ENCODE measurements around the gene MALT1. TPM values are rescaled to one million over a fixed set of nuclear protein-coding genes. Genes with fewer than 3 reads are reported as not detected.

Gene MALT1
- total RNA-seq, 1 experiment from 2014 or later = 34.0 TPM

DNA sequence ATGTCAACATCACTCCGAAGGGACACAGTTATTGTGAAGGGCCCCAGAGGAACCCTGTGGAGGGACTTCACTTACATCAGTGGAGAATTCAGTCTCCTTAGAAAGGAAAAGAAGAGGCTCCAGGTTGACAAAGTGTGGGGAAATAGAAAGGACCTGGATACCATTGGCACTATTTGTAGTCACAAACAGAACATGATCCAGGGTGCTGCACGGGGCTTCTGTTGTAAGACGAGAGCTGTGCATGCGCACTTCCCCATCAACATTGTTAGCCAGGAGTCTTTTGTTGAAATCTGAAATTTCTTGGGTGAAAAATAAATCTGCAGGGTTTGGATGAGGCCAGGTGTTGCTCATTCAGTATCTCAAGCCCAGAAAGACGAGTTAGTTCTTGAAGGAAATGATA, 40.0 kb upstream of the MALT1 start:
- Histone ChIP-seq H3K4me1 (ENCODE audit: control insufficient read depth, insufficient read depth, low read length) (0 out of 2 replicates have a peak, but pooled peaks cover 2% of the 10 kb centered on the region), H3K27ac (ENCODE audit: low read length) (no peak overlapping the region), H3K4me3 (ENCODE audit: low read depth in 2 of 2, low read length in 2 of 2) (no peak overlapping the region), H3K36me3 (ENCODE audit: control insufficient read depth, insufficient read depth, low read length) (no peaks in the 10 kb centered on the region), H3K27me3 (ENCODE audit: control insufficient read depth, insufficient read depth, low read length) (no peaks in the 10 kb centered on the region), H3K9me3 (ENCODE audit: control insufficient read depth, insufficient read depth, low read depth, low read length) (no peaks in the 10 kb centered on the region)
- CTCF ChIA-PET = no interaction called here
- intact Hi-C loops (cut with micrococcal nuclease; ENCODE audit: unreplicated experiment) = no loop called here
- no peak for ATAC-seq
- TF ChIP-seq POLR2AphosphoS5 (IDR thresholded peaks at IDR 0.05; ENCODE audit: low read depth, low read length) = no peak
- TF ChIP-seq, protein P1, sequence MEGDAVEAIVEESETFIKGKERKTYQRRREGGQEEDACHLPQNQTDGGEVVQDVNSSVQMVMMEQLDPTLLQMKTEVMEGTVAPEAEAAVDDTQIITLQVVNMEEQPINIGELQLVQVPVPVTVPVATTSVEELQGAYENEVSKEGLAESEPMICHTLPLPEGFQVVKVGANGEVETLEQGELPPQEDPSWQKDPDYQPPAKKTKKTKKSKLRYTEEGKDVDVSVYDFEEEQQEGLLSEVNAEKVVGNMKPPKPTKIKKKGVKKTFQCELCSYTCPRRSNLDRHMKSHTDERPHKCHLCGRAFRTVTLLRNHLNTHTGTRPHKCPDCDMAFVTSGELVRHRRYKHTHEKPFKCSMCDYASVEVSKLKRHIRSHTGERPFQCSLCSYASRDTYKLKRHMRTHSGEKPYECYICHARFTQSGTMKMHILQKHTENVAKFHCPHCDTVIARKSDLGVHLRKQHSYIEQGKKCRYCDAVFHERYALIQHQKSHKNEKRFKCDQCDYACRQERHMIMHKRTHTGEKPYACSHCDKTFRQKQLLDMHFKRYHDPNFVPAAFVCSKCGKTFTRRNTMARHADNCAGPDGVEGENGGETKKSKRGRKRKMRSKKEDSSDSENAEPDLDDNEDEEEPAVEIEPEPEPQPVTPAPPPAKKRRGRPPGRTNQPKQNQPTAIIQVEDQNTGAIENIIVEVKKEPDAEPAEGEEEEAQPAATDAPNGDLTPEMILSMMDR (IDR thresholded peaks at IDR 0.05) = no peak
- in situ Hi-C loops (cut with HindIII; ENCODE audit: low pct_unique_long_range_greater_than_20kb, low sequenced_read_pairs) = no loop called here
- DNase-seq (ENCODE audit: low read depth, low spot score) = no peak
- POLR2A ChIA-PET = no interaction called here
- no TSS peak for BruUV-seq (replicated peaks)

DNA sequence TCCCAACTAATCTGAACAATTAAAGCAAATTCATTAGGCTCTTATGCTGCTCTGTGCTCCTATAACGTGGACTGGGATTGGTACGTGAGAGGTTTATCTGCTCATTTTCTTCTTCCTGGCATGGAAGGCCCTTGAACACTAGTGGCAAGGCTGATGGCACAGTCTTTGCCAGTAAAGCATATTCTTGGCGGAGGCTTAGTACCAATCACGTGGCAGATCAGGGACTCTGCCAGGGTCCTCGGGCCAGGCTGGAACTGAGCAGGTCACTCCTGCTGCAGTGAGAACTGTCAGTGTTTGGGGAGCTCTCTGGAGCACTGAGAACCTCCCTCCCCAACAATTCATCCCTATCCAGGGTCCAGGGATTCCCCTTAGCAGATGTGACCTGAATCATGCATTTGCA, 38.7 kb upstream of the MALT1 start:
- Histone ChIP-seq H3K4me1 (ENCODE audit: control insufficient read depth, insufficient read depth, low read length) (0 out of 2 replicates have a peak, but pooled peaks cover 2% of the 10 kb centered on the region), H3K4me3 (ENCODE audit: low read depth in 2 of 2, low read length in 2 of 2) (no peak overlapping the region), H3K27me3 (ENCODE audit: control insufficient read depth, insufficient read depth, low read length) (no peaks in the 10 kb centered on the region), H3K27ac (ENCODE audit: low read length) (no peak overlapping the region), H3K36me3 (ENCODE audit: control insufficient read depth, insufficient read depth, low read length) (no peaks in the 10 kb centered on the region), H3K9me3 (ENCODE audit: control insufficient read depth, insufficient read depth, low read depth, low read length) (no peaks in the 10 kb centered on the region)
- ChIA-PET POLR2A (no interaction called here), CTCF (no interaction called here)
- DNase-seq (ENCODE audit: low read depth, low spot score) (no peak), ATAC-seq (no peak)
- in situ Hi-C loops (cut with HindIII; ENCODE audit: low pct_unique_long_range_greater_than_20kb, low sequenced_read_pairs) (no loop called here), intact Hi-C loops (cut with micrococcal nuclease; ENCODE audit: unreplicated experiment) (no loop called here)
- no TSS peak for BruUV-seq (replicated peaks)
- TF ChIP-seq TCF7L2 (IDR thresholded peaks at IDR 0.05; ENCODE audit: low read depth, low read length) (no peak), POLR2AphosphoS5 (IDR thresholded peaks at IDR 0.05; ENCODE audit: low read depth, low read length) (no peak), SIN3A (IDR thresholded peaks at IDR 0.05; ENCODE audit: borderline replicate concordance, insufficient read depth, low read depth, low read length) (no peak)
- TF ChIP-seq, protein P1 (IDR thresholded peaks at IDR 0.05) = no peak
- TF ChIP-seq, protein P2, sequence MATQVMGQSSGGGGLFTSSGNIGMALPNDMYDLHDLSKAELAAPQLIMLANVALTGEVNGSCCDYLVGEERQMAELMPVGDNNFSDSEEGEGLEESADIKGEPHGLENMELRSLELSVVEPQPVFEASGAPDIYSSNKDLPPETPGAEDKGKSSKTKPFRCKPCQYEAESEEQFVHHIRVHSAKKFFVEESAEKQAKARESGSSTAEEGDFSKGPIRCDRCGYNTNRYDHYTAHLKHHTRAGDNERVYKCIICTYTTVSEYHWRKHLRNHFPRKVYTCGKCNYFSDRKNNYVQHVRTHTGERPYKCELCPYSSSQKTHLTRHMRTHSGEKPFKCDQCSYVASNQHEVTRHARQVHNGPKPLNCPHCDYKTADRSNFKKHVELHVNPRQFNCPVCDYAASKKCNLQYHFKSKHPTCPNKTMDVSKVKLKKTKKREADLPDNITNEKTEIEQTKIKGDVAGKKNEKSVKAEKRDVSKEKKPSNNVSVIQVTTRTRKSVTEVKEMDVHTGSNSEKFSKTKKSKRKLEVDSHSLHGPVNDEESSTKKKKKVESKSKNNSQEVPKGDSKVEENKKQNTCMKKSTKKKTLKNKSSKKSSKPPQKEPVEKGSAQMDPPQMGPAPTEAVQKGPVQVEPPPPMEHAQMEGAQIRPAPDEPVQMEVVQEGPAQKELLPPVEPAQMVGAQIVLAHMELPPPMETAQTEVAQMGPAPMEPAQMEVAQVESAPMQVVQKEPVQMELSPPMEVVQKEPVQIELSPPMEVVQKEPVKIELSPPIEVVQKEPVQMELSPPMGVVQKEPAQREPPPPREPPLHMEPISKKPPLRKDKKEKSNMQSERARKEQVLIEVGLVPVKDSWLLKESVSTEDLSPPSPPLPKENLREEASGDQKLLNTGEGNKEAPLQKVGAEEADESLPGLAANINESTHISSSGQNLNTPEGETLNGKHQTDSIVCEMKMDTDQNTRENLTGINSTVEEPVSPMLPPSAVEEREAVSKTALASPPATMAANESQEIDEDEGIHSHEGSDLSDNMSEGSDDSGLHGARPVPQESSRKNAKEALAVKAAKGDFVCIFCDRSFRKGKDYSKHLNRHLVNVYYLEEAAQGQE (IDR thresholded peaks at IDR 0.05; ENCODE audit: insufficient read depth in 1 of 2, low read depth in 2 of 2, low read length in 1 of 2) = no peak

DNA sequence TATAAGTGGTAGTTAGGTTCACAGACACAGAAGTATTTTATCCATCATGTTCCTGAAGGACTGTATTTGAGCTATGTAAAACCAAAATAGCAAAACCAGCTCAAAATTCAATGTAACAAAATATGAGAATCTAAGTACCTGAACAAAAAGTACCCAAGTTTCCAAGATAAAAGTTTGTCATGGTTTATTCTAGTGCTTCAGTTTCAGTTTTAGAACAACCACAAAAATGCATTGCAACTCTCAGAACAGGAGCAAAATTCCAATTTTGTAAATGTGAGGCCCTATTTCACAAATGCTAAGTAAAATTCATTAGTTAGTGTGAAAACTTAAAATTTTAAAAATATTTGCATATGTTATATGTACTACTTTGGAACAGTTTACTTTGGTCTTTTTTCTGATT, 37.4 kb upstream of the MALT1 start:
- ATAC-seq = no peak
- no peaks in the 10 kb centered on the region for H3K36me3 ChIP-seq (ENCODE audit: control insufficient read depth, insufficient read depth, low read length)
- no peaks in the 10 kb centered on the region for H3K27me3 ChIP-seq (ENCODE audit: control insufficient read depth, insufficient read depth, low read length)
- ChIA-PET CTCF (no interaction called here), POLR2A (no interaction called here)
- no TSS peak for BruUV-seq (replicated peaks)
- no peaks in the 10 kb centered on the region for H3K9me3 ChIP-seq (ENCODE audit: control insufficient read depth, insufficient read depth, low read depth, low read length)
- H3K4me3 ChIP-seq (ENCODE audit: low read depth in 2 of 2, low read length in 2 of 2) = no peak overlapping the region
- in situ Hi-C loops (cut with HindIII; ENCODE audit: low pct_unique_long_range_greater_than_20kb, low sequenced_read_pairs) (no loop called here), intact Hi-C loops (cut with micrococcal nuclease; ENCODE audit: unreplicated experiment) (no loop called here)
- H3K27ac ChIP-seq (ENCODE audit: low read length) = no peak overlapping the region
- TF ChIP-seq SIN3A (IDR thresholded peaks at IDR 0.05; ENCODE audit: borderline replicate concordance, insufficient read depth, low read depth, low read length) (no peak), TCF7L2 (IDR thresholded peaks at IDR 0.05; ENCODE audit: low read depth, low read length) (no peak), POLR2AphosphoS5 (IDR thresholded peaks at IDR 0.05; ENCODE audit: low read depth, low read length) (no peak)
- no peaks in the 10 kb centered on the region for H3K4me1 ChIP-seq (ENCODE audit: control insufficient read depth, insufficient read depth, low read length)
- no peak for DNase-seq (ENCODE audit: low read depth, low spot score)
